HEK293 (cell line): ENCODE measurements around the gene TOR1A.

Source experiments
- EGR2 ChIP-seq: fragments of 450-650 bp; formaldehyde crosslinking; IDR thresholded peaks from 2 replicates; pipeline ENCODE4 v1.5.1; 2016; ENCODE audit warnings: low read depth, missing biosample characterization, missing genetic modification characterization
- GFI1B ChIP-seq: fragments of 450-650 bp; formaldehyde crosslinking; IDR thresholded peaks from 2 replicates; pipeline ENCODE4 v1.5.1; 2016; ENCODE audit warnings: missing biosample characterization, missing genetic modification characterization
- KLF1 ChIP-seq: fragments of 450-650 bp; formaldehyde crosslinking; IDR thresholded peaks from 2 replicates; pipeline ENCODE4 v1.5.1; 2016; ENCODE audit warnings: missing biosample characterization, missing genetic modification characterization
- KLF7 ChIP-seq: fragments of 450-650 bp; formaldehyde crosslinking; IDR thresholded peaks from 2 replicates; pipeline ENCODE4 v1.5.1; 2016; ENCODE audit warnings: missing biosample characterization, missing genetic modification characterization, borderline replicate concordance
- KLF9 ChIP-seq: fragments of 450-650 bp; formaldehyde crosslinking; IDR thresholded peaks from 2 replicates; pipeline ENCODE4 v1.5.1; 2016; ENCODE audit warnings: missing biosample characterization, missing genetic modification characterization, low read depth
- REPIN1 ChIP-seq: fragments of 450-650 bp; formaldehyde crosslinking; IDR thresholded peaks from 2 replicates; pipeline ENCODE4 v1.5.1; 2017; ENCODE audit warnings: missing biosample characterization, missing genetic modification characterization, low read depth
- ZFP69B ChIP-seq: fragments of 450-650 bp; formaldehyde crosslinking; IDR thresholded peaks from 2 replicates; pipeline ENCODE4 v1.5.1; 2016; ENCODE audit warnings: missing biosample characterization, missing genetic modification characterization
- ZNF140 ChIP-seq: fragments of 450-650 bp; formaldehyde crosslinking; IDR thresholded peaks from 2 replicates; pipeline ENCODE4 v1.5.1; 2016; ENCODE audit warnings: missing biosample characterization, missing genetic modification characterization
- ZNF354C ChIP-seq: fragments of 450-650 bp; formaldehyde crosslinking; IDR thresholded peaks from 2 replicates; pipeline ENCODE4 v1.5.1; 2016; ENCODE audit warnings: missing biosample characterization, missing genetic modification characterization, low read depth, borderline replicate concordance
- ZNF366 ChIP-seq: fragments of 450-650 bp; formaldehyde crosslinking; conservative IDR thresholded peaks from 2 replicates; pipeline ENCODE4 v1.5.1; 2016; ENCODE audit warnings: missing biosample characterization, missing genetic modification characterization
- ZNF37A ChIP-seq: fragments of 450-650 bp; IDR thresholded peaks from 2 replicates; pipeline ENCODE4 v1.5.1; 2018; ENCODE audit warnings: missing biosample characterization, missing genetic modification characterization
- ZNF521 ChIP-seq: fragments of 450-650 bp; formaldehyde crosslinking; IDR thresholded peaks from 2 replicates; pipeline ENCODE4 v1.5.1; 2017; ENCODE audit warnings: missing biosample characterization, mild to moderate bottlenecking, missing genetic modification characterization
- ZNF529 ChIP-seq: fragments of 450-650 bp; formaldehyde crosslinking; IDR thresholded peaks from 2 replicates; pipeline ENCODE4 v1.5.1; 2017; ENCODE audit warnings: missing genetic modification characterization, missing biosample characterization; ENCODE audit not compliant: insufficient replicate concordance
- ZNF585B ChIP-seq: fragments of 450-650 bp; formaldehyde crosslinking; IDR thresholded peaks from 2 replicates; pipeline ENCODE4 v1.5.1; 2016; ENCODE audit warnings: missing biosample characterization, missing genetic modification characterization
- ZNF610 ChIP-seq: fragments of 450-650 bp; formaldehyde crosslinking; IDR thresholded peaks from 2 replicates; pipeline ENCODE4 v1.5.1; 2016; ENCODE audit warnings: missing biosample characterization, missing genetic modification characterization, borderline replicate concordance
- ZNF624 ChIP-seq: fragments of 450-650 bp; formaldehyde crosslinking; IDR thresholded peaks from 2 replicates; pipeline ENCODE4 v1.5.1; 2017; ENCODE audit warnings: missing biosample characterization, missing genetic modification characterization
- ZNF76 ChIP-seq: fragments of 450-650 bp; formaldehyde crosslinking; IDR thresholded peaks from 2 replicates; pipeline ENCODE4; 2016; ENCODE audit warnings: low read depth, missing biosample characterization, missing genetic modification characterization, borderline replicate concordance
- TF ChIP-seq, protein P1 (sequence below): fragments of 450-650 bp; formaldehyde crosslinking; IDR thresholded peaks from 2 replicates; pipeline ENCODE4 v1.5.1; 2016; ENCODE audit warnings: missing biosample characterization, missing genetic modification characterization
- TF ChIP-seq, protein P2 (sequence below): fragments of 450-650 bp; formaldehyde crosslinking; IDR thresholded peaks from 2 replicates; pipeline ENCODE4 v1.5.1; 2016; ENCODE audit warnings: missing biosample characterization, missing genetic modification characterization
- TF ChIP-seq, protein P3 (sequence below): fragments of 450-650 bp; formaldehyde crosslinking; IDR thresholded peaks from 2 replicates; pipeline ENCODE4 v1.5.1; 2017; ENCODE audit warnings: missing biosample characterization, missing genetic modification characterization
- TF ChIP-seq, protein P4 (sequence below): fragments of 450-650 bp; IDR thresholded peaks from 2 replicates; pipeline ENCODE4 v1.5.1; 2018; ENCODE audit warnings: missing biosample characterization, missing genetic modification characterization
- TF ChIP-seq, protein P5 (sequence below): fragments of 450-650 bp; formaldehyde crosslinking; IDR thresholded peaks from 2 replicates; pipeline ENCODE4 v1.5.1; 2016; ENCODE audit warnings: missing biosample characterization, missing genetic modification characterization
- TF ChIP-seq, protein P6 (sequence below): fragments of 450-650 bp; formaldehyde crosslinking; IDR thresholded peaks from 2 replicates; pipeline ENCODE4 v1.5.1; 2017; ENCODE audit warnings: missing biosample characterization, missing genetic modification characterization
- TF ChIP-seq, protein P7 (sequence below): fragments of 450-650 bp; formaldehyde crosslinking; IDR thresholded peaks from 2 replicates; pipeline ENCODE4 v1.5.1; 2016; ENCODE audit warnings: missing biosample characterization, missing genetic modification characterization, borderline replicate concordance

Gene TOR1A

DNA sequence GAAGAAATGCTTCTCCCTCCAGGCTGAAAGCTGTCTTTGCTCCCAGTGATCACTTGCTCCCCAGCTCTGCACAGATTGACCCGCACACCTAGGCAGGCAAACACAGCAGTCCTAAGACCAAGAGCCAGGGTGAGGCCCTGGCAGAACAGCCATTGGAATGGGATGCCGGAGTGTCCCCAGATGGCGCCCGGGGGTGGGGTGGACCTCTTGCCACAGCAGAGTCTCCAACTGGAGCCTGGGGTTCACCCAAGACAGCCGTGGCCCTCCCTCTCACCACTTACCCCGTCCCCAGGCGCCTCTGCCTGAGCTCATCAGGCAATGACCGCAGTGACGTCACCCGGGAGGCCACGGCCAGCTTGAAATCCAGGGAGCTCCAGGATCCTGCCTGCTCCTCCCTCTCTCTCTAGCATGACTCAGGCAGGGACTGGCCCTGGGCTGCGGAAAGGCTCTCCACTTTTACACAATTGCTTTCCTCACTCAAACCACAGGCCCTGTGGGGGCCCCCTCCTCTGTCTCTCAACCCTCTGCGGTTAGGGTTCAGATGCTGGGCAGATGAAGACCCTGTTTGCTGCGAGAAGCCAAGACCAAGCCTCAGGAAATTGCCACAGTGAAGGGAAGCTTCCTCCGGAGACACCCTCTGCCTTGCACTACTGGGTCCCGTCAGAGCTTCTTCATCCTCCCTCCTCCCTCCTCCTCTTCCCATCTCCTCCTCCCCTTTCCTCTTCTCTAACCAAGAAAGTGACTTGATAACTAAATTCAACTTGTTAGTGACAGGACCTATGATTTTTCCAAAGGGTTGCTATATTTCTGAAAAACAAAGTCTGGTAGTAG, 46.8 kb downstream of the TOR1A start (continued):
- TF ChIP-seq ZNF610 (tag by site-specific recombination) (no peak), ZNF140 (tag by site-specific recombination) (no peak), ZNF366 (tag by site-specific recombination) (peak; percentile 98), ZFP69B (tag by site-specific recombination) (peak; percentile 66; the same call in 1 of the 2 replicates), ZNF76 (tag by site-specific recombination) (no peak), KLF1 (tag by site-specific recombination) (no peak), ZNF624 (tag by site-specific recombination) (no peak), GFI1B (tag by site-specific recombination) (no peak), KLF7 (tag by site-specific recombination) (no peak), REPIN1 (tag by site-specific recombination) (no peak), ZNF37A (tag by site-specific recombination) (no peak), ZNF521 (tag by site-specific recombination) (no peak), KLF9 (tag by site-specific recombination) (no peak), ZNF585B (tag by site-specific recombination) (no peak), EGR2 (tag by site-specific recombination) (no peak), ZNF354C (tag by site-specific recombination) (no peak), ZNF529 (no peak)
- TF ChIP-seq, protein P1, sequence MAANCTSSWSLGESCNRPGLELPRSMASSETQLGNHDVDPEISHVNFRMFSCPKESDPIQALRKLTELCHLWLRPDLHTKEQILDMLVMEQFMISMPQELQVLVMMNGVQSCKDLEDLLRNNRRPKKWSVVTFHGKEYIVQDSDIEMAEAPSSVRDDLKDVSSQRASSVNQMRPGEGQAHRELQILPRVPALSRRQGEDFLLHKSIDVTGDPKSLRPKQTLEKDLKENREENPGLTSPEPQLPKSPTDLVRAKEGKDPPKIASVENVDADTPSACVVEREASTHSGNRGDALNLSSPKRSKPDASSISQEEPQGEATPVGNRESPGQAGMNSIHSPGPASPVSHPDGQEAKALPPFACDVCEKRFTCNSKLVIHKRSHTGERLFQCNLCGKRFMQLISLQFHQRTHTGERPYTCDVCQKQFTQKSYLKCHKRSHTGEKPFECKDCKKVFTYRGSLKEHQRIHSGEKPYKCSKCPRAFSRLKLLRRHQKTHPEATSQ (tag by site-specific recombination): peak; percentile 48; the same call in 1 of the 2 replicates
- TF ChIP-seq, protein P2, sequence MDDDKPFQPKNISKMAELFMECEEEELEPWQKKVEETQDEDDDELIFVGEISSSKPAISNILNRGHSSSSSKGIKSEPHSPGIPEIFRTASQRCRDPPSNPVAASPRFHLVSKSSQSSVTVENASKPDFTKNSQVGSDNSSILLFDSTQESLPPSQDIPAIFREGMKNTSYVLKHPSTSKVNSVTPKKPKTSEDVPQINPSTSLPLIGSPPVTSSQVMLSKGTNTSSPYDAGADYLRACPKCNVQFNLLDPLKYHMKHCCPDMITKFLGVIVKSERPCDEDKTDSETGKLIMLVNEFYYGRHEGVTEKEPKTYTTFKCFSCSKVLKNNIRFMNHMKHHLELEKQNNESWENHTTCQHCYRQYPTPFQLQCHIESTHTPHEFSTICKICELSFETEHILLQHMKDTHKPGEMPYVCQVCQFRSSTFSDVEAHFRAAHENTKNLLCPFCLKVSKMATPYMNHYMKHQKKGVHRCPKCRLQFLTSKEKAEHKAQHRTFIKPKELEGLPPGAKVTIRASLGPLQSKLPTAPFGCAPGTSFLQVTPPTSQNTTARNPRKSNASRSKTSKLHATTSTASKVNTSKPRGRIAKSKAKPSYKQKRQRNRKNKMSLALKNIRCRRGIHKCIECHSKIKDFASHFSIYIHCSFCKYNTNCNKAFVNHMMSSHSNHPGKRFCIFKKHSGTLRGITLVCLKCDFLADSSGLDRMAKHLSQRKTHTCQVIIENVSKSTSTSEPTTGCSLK (tag by site-specific recombination): no peak
- TF ChIP-seq, protein P3, sequence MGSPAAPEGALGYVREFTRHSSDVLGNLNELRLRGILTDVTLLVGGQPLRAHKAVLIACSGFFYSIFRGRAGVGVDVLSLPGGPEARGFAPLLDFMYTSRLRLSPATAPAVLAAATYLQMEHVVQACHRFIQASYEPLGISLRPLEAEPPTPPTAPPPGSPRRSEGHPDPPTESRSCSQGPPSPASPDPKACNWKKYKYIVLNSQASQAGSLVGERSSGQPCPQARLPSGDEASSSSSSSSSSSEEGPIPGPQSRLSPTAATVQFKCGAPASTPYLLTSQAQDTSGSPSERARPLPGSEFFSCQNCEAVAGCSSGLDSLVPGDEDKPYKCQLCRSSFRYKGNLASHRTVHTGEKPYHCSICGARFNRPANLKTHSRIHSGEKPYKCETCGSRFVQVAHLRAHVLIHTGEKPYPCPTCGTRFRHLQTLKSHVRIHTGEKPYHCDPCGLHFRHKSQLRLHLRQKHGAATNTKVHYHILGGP: no peak
- TF ChIP-seq, protein P4, sequence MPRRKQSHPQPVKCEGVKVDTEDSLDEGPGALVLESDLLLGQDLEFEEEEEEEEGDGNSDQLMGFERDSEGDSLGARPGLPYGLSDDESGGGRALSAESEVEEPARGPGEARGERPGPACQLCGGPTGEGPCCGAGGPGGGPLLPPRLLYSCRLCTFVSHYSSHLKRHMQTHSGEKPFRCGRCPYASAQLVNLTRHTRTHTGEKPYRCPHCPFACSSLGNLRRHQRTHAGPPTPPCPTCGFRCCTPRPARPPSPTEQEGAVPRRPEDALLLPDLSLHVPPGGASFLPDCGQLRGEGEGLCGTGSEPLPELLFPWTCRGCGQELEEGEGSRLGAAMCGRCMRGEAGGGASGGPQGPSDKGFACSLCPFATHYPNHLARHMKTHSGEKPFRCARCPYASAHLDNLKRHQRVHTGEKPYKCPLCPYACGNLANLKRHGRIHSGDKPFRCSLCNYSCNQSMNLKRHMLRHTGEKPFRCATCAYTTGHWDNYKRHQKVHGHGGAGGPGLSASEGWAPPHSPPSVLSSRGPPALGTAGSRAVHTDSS (tag by site-specific recombination): peak; percentile 79
- TF ChIP-seq, protein P5, sequence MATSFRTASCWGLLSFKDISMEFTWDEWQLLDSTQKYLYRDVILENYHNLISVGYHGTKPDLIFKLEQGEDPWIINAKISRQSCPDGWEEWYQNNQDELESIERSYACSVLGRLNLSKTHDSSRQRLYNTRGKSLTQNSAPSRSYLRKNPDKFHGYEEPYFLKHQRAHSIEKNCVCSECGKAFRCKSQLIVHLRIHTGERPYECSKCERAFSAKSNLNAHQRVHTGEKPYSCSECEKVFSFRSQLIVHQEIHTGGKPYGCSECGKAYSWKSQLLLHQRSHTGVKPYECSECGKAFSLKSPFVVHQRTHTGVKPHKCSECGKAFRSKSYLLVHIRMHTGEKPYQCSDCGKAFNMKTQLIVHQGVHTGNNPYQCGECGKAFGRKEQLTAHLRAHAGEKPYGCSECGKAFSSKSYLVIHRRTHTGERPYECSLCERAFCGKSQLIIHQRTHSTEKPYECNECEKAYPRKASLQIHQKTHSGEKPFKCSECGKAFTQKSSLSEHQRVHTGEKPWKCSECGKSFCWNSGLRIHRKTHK: no peak
- TF ChIP-seq, protein P6, sequence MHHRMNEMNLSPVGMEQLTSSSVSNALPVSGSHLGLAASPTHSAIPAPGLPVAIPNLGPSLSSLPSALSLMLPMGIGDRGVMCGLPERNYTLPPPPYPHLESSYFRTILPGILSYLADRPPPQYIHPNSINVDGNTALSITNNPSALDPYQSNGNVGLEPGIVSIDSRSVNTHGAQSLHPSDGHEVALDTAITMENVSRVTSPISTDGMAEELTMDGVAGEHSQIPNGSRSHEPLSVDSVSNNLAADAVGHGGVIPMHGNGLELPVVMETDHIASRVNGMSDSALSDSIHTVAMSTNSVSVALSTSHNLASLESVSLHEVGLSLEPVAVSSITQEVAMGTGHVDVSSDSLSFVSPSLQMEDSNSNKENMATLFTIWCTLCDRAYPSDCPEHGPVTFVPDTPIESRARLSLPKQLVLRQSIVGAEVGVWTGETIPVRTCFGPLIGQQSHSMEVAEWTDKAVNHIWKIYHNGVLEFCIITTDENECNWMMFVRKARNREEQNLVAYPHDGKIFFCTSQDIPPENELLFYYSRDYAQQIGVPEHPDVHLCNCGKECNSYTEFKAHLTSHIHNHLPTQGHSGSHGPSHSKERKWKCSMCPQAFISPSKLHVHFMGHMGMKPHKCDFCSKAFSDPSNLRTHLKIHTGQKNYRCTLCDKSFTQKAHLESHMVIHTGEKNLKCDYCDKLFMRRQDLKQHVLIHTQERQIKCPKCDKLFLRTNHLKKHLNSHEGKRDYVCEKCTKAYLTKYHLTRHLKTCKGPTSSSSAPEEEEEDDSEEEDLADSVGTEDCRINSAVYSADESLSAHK: 0 out of 2 replicates have a peak, but pooled peaks have one; percentile 9
- TF ChIP-seq, protein P7, sequence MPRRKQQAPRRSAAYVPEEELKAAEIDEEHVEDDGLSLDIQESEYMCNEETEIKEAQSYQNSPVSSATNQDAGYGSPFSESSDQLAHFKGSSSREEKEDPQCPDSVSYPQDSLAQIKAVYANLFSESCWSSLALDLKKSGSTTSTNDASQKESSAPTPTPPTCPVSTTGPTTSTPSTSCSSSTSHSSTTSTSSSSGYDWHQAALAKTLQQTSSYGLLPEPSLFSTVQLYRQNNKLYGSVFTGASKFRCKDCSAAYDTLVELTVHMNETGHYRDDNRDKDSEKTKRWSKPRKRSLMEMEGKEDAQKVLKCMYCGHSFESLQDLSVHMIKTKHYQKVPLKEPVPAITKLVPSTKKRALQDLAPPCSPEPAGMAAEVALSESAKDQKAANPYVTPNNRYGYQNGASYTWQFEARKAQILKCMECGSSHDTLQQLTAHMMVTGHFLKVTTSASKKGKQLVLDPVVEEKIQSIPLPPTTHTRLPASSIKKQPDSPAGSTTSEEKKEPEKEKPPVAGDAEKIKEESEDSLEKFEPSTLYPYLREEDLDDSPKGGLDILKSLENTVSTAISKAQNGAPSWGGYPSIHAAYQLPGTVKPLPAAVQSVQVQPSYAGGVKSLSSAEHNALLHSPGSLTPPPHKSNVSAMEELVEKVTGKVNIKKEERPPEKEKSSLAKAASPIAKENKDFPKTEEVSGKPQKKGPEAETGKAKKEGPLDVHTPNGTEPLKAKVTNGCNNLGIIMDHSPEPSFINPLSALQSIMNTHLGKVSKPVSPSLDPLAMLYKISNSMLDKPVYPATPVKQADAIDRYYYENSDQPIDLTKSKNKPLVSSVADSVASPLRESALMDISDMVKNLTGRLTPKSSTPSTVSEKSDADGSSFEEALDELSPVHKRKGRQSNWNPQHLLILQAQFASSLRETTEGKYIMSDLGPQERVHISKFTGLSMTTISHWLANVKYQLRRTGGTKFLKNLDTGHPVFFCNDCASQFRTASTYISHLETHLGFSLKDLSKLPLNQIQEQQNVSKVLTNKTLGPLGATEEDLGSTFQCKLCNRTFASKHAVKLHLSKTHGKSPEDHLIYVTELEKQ (tag by site-specific recombination): peak; percentile 52; the same call in 1 of the 2 replicates
